Measurements from ENCODE around the gene HYKK. TPM values are rescaled to one million over a fixed set of nuclear protein-coding genes. Genes with fewer than 3 reads are reported as not detected.
A peak's percentile ranks its signal among the peaks of the same experiment; 100 is the strongest.

Gene HYKK
- total and polyA plus RNA-seq, 8 donors: 2.3 to 5.1 (median 3.1) TPM

- intact Hi-C loops (cut with DNase I): no loop called here
- 82 to 86% methylated on average over 5 of the region's 5 CpGs for WGBS, 2 donors
- DNase-seq (no peak), ATAC-seq (no peak), FAIRE-seq (no peak)
- Histone ChIP-seq H3K9me3 (no peaks in the 10 kb centered on the region), H3K4me1 (peaks cover 0 to 2% (median 0%) of the 10 kb centered on the region in 3 donors), H3K36me3 (no peaks in the 10 kb centered on the region), H3K4me3 (no peak overlapping the region), H3K27me3 (no peaks in the 10 kb centered on the region), H3K27ac (no peak overlapping the region)
- TF ChIP-seq CTCF (IDR thresholded peaks at IDR 0.05): no peak
Measured at GRCh38 chr15:78561490-78561889, 54.1 kb downstream of the HYKK start.

- no peak for TF ChIP-seq CTCF (IDR thresholded peaks at IDR 0.05)
- Histone ChIP-seq H3K36me3 (no peaks in the 10 kb centered on the region), H3K4me1 (peaks cover 0 to 4% (median 0%) of the 10 kb centered on the region in 3 donors), H3K4me3 (no peak overlapping the region), H3K27me3 (no peaks in the 10 kb centered on the region), H3K27ac (no peak overlapping the region), H3K9me3 (no peaks in the 10 kb centered on the region)
- no peak for FAIRE-seq
- WGBS, 2 donors: 84 to 90% methylated on average over 2 of the region's 2 CpGs
- intact Hi-C loops (cut with DNase I): no loop called here
- no peak for DNase-seq
- no peak for ATAC-seq
Measured at GRCh38 chr15:78563092-78563491, 55.7 kb downstream of the HYKK start.

- Histone ChIP-seq H3K9me3 (no peaks in the 10 kb centered on the region), H3K36me3 (no peaks in the 10 kb centered on the region), H3K4me3 (peak overlapping the region in 1 of 4 donors; percentile 60), H3K27me3 (no peaks in the 10 kb centered on the region), H3K27ac (peak overlapping the region in 2 of 4 donors; percentile 64 to 72), H3K4me1 (peaks cover 0 to 4% (median 0%) of the 10 kb centered on the region in 3 donors)
- FAIRE-seq: no peak
- 59 to 67% methylated on average over 11 of the region's 11 CpGs for WGBS, 2 donors
- no peak for DNase-seq
- intact Hi-C loops (cut with DNase I): no loop called here
- ATAC-seq: no peak
- TF ChIP-seq CTCF (IDR thresholded peaks at IDR 0.05): no peak
Measured at GRCh38 chr15:78564743-78565096, 57.3 kb downstream of the HYKK start.

- no peak for TF ChIP-seq CTCF (IDR thresholded peaks at IDR 0.05)
- H3K27me3 ChIP-seq: no peaks in the 10 kb centered on the region
- no peaks in the 10 kb centered on the region for H3K36me3 ChIP-seq
- WGBS, 2 donors: 0% methylated on average over 60 to 75 of the region's 75 CpGs
- peaks cover 0 to 4% (median 0%) of the 10 kb centered on the region in 3 donors for H3K4me1 ChIP-seq
- DNase-seq (peak; percentile 72 to 97 (median 90)), ATAC-seq (peak; percentile 83 to 98 (median 96)), FAIRE-seq (no peak)
- H3K27ac ChIP-seq: peak within 1 kb of the TSS in 3 of 4 donors; percentile 40 to 72 (median 64)
- no peaks in the 10 kb centered on the region for H3K9me3 ChIP-seq
- peak within 1 kb of the TSS; percentile 41 to 60 (median 52) for H3K4me3 ChIP-seq
- intact Hi-C loops (cut with DNase I): no loop called here
Measured at GRCh38 chr15:78565097-78565950, 57.9 kb downstream of the HYKK start, which contains the start of gene CHRNA5. Gene CHRNA5, plus strand, starts transcription at chr15:78565520. Its CDS starts 200 bp downstream, at chr15:78565720.

All from pancreas (tissue), 10 donors.